H1 (cell line): Measurements from ENCODE around the gene PELI2. TPM values are rescaled to one million over a fixed set of nuclear protein-coding genes. Genes with fewer than 3 reads are reported as not detected.

Experiments used
- CTCF ChIA-PET: fragments of 300-600 bp; sonication (Branson Sonifier 250); formaldehyde crosslinking; loops from one replicate; lab custom pipeline; 2021; ENCODE audit not compliant: partially characterized antibody; lab: Charles Lee
- POLR2A ChIA-PET: fragments of 300-600 bp; sonication (Branson Sonifier 250); formaldehyde crosslinking; loops from one replicate; lab custom pipeline; 2021; ENCODE audit warnings: inconsistent platforms; ENCODE audit not compliant: partially characterized antibody; lab: Charles Lee
- DNase-seq, 2 experiments: peaks; one replicate each; pipeline versions ENCODE4 v3.0.0 to v3.0.0-alpha.2; 2010 to 2022; ENCODE audit warnings: low spot score in 2 of 2, low read depth in 1 of 2, mixed read lengths in 1 of 2
- FAIRE-seq: peaks from 2 replicates; lab custom pipeline; 2011; peaks lifted over from hg19 to GRCh38; lab: Jason Lieb, UNC
- H2AFZ ChIP-seq: 2 replicates; pipeline ENCODE4 v1.8.1; 2012; ENCODE audit warnings: low read length, inconsistent platforms
- H2AK5ac ChIP-seq: 2 replicates; pipeline ENCODE4 v1.6.1; 2013; ENCODE audit warnings: low read depth, low read length
- H2BK120ac ChIP-seq: replicated peaks from 2 replicates; pipeline ENCODE3; 2013; ENCODE audit warnings: low read depth, low read length, inconsistent platforms
- H2BK12ac ChIP-seq: 2 replicates; pipeline ENCODE4 v1.6.1; 2013; ENCODE audit warnings: low read depth, low read length
- H2BK15ac ChIP-seq: 2 replicates; pipeline ENCODE4 v1.6.1; 2013; ENCODE audit warnings: low read length
- H2BK20ac ChIP-seq: 2 replicates; pipeline ENCODE4 v1.6.1; 2013; ENCODE audit warnings: low read length
- H2BK5ac ChIP-seq: 2 replicates; pipeline ENCODE4 v1.6.1; 2013; ENCODE audit warnings: low read depth, low read length
- H3K14ac ChIP-seq: 2 replicates; pipeline ENCODE4 v1.6.1; 2013; ENCODE audit warnings: inconsistent platforms; ENCODE audit not compliant: insufficient read length
- H3K18ac ChIP-seq: 2 replicates; pipeline ENCODE4 v1.6.1; 2013; ENCODE audit warnings: low read length; ENCODE audit errors: extremely low read depth
- H3K23ac ChIP-seq: 2 replicates; pipeline ENCODE4 v1.6.1; 2013; ENCODE audit warnings: inconsistent platforms; ENCODE audit not compliant: insufficient read length
- H3K23me2 ChIP-seq: 2 replicates; pipeline ENCODE4 v1.6.1; 2013; ENCODE audit warnings: low read depth, low read length
- H3K27ac ChIP-seq: 2 replicates; pipeline ENCODE4 v1.6.1; 2011; ENCODE audit warnings: low read depth, low read length, inconsistent platforms
- H3K27me3 ChIP-seq, 4 experiments: replicated peaks in 1 of 4; 1 replicate in 1 of 4; 2 replicates in 3 of 4; pipeline versions ENCODE4 v1.6.1 to v1.8.1; 2011 to 2013; ENCODE audit warnings: low read length in 3 of 4, mild to moderate bottlenecking in 3 of 4, inconsistent platforms in 2 of 4, mixed read lengths in 2 of 4, moderate library complexity in 1 of 4; ENCODE audit not compliant: control insufficient read depth in 3 of 4, insufficient read depth in 3 of 4; ENCODE audit errors: extremely low read depth in 1 of 4
- H3K36me3 ChIP-seq, 4 experiments: 2 replicates each; pipeline versions ENCODE4 v1.6.1 to v1.8.1; 2011 to 2013; ENCODE audit warnings: mild to moderate bottlenecking in 4 of 4, low read length in 3 of 4, moderate library complexity in 2 of 4, control low read depth in 1 of 4, inconsistent platforms in 1 of 4; ENCODE audit not compliant: insufficient read depth in 4 of 4, control insufficient read depth in 2 of 4
- H3K4ac ChIP-seq: replicated peaks from 2 replicates; pipeline ENCODE3; 2013; ENCODE audit warnings: low read length, low read depth, mixed read lengths, inconsistent platforms; ENCODE audit not compliant: insufficient read length
- H3K4me1 ChIP-seq, 4 experiments: replicated peaks in 1 of 4; 1 replicate in 1 of 4; 2 replicates in 3 of 4; pipeline versions ENCODE4 v1.6.1 to v1.8.1; 2011 to 2013; ENCODE audit warnings: low read length in 3 of 4, inconsistent platforms in 2 of 4, mixed read lengths in 1 of 4; ENCODE audit not compliant: insufficient read depth in 4 of 4, control insufficient read depth in 3 of 4
- H3K4me2 ChIP-seq, 2 experiments: 2 replicates each; pipeline versions ENCODE4 v1.6.1 to v1.8.1; 2011 to 2013; ENCODE audit warnings: low read depth in 2 of 2, low read length in 2 of 2, control low read depth in 1 of 2, inconsistent platforms in 1 of 2, mild to moderate bottlenecking in 1 of 2; ENCODE audit not compliant: insufficient read depth in 1 of 2
- H3K4me3 ChIP-seq, 4 experiments: fragments of 200-600, 300-600 bp in 1 of 4; sonication (generic), shearing (Covaris generic), sonication (Bioruptor Twin) in 1 of 4; 2 replicates each; pipeline versions ENCODE4 v1.5.1 to v1.8.1; 2011 to 2016; ENCODE audit warnings: low read length in 4 of 4, low read depth in 3 of 4, control low read depth in 2 of 4, inconsistent platforms in 2 of 4, mild to moderate bottlenecking in 2 of 4, mixed read lengths in 1 of 4, moderate library complexity in 1 of 4; ENCODE audit not compliant: insufficient read depth in 2 of 4; ENCODE audit errors: extremely low read depth in 1 of 4
- H3K56ac ChIP-seq: replicated peaks from 2 replicates; pipeline ENCODE3; 2013; ENCODE audit warnings: low read depth, mild to moderate bottlenecking, mixed read lengths, low read length, inconsistent platforms; ENCODE audit not compliant: insufficient read length
- H3K79me1 ChIP-seq: 2 replicates; pipeline ENCODE4 v1.6.1; 2013; ENCODE audit warnings: low read depth, low read length, control low read depth
- H3K79me2 ChIP-seq, 2 experiments: 2 replicates each; pipeline versions ENCODE4 v1.6.1 to v1.8.1; 2012 to 2013; ENCODE audit warnings: low read length in 2 of 2, mild to moderate bottlenecking in 2 of 2, inconsistent platforms in 1 of 2; ENCODE audit not compliant: insufficient read depth in 2 of 2, control insufficient read depth in 1 of 2
- H3K9ac ChIP-seq, 4 experiments: replicated peaks in 1 of 4; 1 replicate in 1 of 4; 2 replicates in 3 of 4; pipeline versions ENCODE4 v1.6.1 to v1.8.1; 2011 to 2013; ENCODE audit warnings: low read depth in 3 of 4, low read length in 3 of 4, control low read depth in 2 of 4, mild to moderate bottlenecking in 2 of 4, moderate library complexity in 2 of 4, inconsistent platforms in 1 of 4; ENCODE audit errors: extremely low read depth in 1 of 4
- H3K9me3 ChIP-seq, 2 experiments: 2 replicates each; pipeline versions ENCODE4 v1.6.1 to v1.8.1; 2012 to 2013; ENCODE audit warnings: mild to moderate bottlenecking in 2 of 2, moderate library complexity in 2 of 2, control low read depth in 1 of 2, inconsistent platforms in 1 of 2, low read depth in 1 of 2, low read length in 1 of 2, mixed read lengths in 1 of 2; ENCODE audit not compliant: insufficient read depth in 2 of 2
- H4K20me1 ChIP-seq, 2 experiments: replicated peaks in 1 of 2; 2 replicates each; pipeline versions ENCODE3 to v1.8.1; 2011 to 2013; ENCODE audit warnings: inconsistent platforms in 2 of 2, low read length in 2 of 2, mild to moderate bottlenecking in 1 of 2; ENCODE audit not compliant: insufficient read depth in 2 of 2, control insufficient read depth in 1 of 2
- H4K5ac ChIP-seq: 2 replicates; pipeline ENCODE4 v1.6.1; 2013; ENCODE audit warnings: low read length, low read depth, mixed read lengths, inconsistent platforms; ENCODE audit not compliant: insufficient read length
- H4K8ac ChIP-seq: 2 replicates; pipeline ENCODE4 v1.8.0; 2013; ENCODE audit warnings: mild to moderate bottlenecking, moderate library complexity, low read length, inconsistent platforms; ENCODE audit not compliant: insufficient read depth; ENCODE audit errors: extremely low read depth
- H4K91ac ChIP-seq: replicated peaks from 2 replicates; pipeline ENCODE3; 2013; ENCODE audit warnings: low read length, mixed read lengths, inconsistent platforms; ENCODE audit not compliant: insufficient read length
- ASH2L ChIP-seq: fragments of 200-600, 300-600 bp; sonication (generic); IDR thresholded peaks from one replicate; pipeline ENCODE4 v1.7.1; 2017; ENCODE audit warnings: low read length
- CHD1 ChIP-seq: IDR thresholded peaks from 2 replicates; pipeline ENCODE4 v1.6.1; 2012; ENCODE audit warnings: low read depth, low read length, improper control_type of control experiment
- EZH2 ChIP-seq: fragments of 200-600 bp; sonication (generic); IDR thresholded peaks from 2 replicates; pipeline ENCODE4 v1.7.1; 2012; ENCODE audit warnings: low read depth, mild to moderate bottlenecking, moderate library complexity, low read length, inconsistent platforms; ENCODE audit not compliant: severe bottlenecking
- KDM5A ChIP-seq: fragments of 200-600 bp; IDR thresholded peaks from 2 replicates; pipeline ENCODE4 v1.7.1; 2012; ENCODE audit warnings: mild to moderate bottlenecking, low read length, inconsistent platforms, mixed read lengths
- MAFK ChIP-seq: IDR thresholded peaks from 2 replicates; pipeline ENCODE4 v1.6.1; 2012; ENCODE audit warnings: low read depth, mild to moderate bottlenecking, improper control_type of control experiment, low read length
- POLR2A ChIP-seq, 2 experiments: IDR thresholded peaks; 1 replicate in 1 of 2; 2 replicates in 1 of 2; pipeline ENCODE4 v1.6.1; 2011; ENCODE audit warnings: low read depth in 2 of 2, low read length in 2 of 2, mild to moderate bottlenecking in 2 of 2; ENCODE audit errors: control extremely low read depth in 1 of 2
- SP4 ChIP-seq: IDR thresholded peaks from 2 replicates; pipeline ENCODE4 v1.6.1; 2012; ENCODE audit warnings: low read length, inconsistent platforms
- SUZ12 ChIP-seq: fragments of 200-600 bp; sonication (generic); IDR thresholded peaks from 2 replicates; pipeline ENCODE4 v1.6.1; 2012; ENCODE audit warnings: mild to moderate bottlenecking, inconsistent platforms, low read length, moderate library complexity, mixed read lengths
- TAF7 ChIP-seq: optimal IDR thresholded peaks from 2 replicates; pipeline ENCODE3; 2011; ENCODE audit warnings: low read depth, mild to moderate bottlenecking, inconsistent platforms, low read length, moderate library complexity, borderline replicate concordance
- TBP ChIP-seq: IDR thresholded peaks from 2 replicates; pipeline ENCODE4 v1.6.1; 2011; ENCODE audit warnings: low read depth, low read length, improper control_type of control experiment
- WGBS, 2 experiments: shearing (Covaris generic) in 1 of 2; methylation state at CpG; one replicate each; pipeline versions ENCODE4 v1.1.6 to v1.1.7; 2013 to 2015; ENCODE audit warnings: low lambda C conversion rate in 2 of 2, mixed read lengths in 2 of 2, inconsistent platforms in 1 of 2, low coverage in 1 of 2, missing lambda C conversion rate in 1 of 2; ENCODE audit not compliant: insufficient replicate concordance in 2 of 2, insufficient coverage in 1 of 2, insufficient read length in 1 of 2; ENCODE audit errors: extremely low coverage in 1 of 2, missing lambda C conversion rate in 1 of 2; 5-methylcytosine and 5-hydroxymethylcytosine counted together
- polyA plus RNA-seq, 7 experiments: library from polyadenylated mRNA; depleted of rRNA in 3 of 7; stranded (reverse) in 5 of 7; unstranded in 2 of 7; fragments of >200 nt in 5 of 7; fragments of 200-250 nt in 2 of 7; gene quantifications; 1 replicate in 5 of 7; 2 replicates in 1 of 7; 4 replicates in 1 of 7; pipeline versions ENCODE4 v1.2.1 to v1.2.3, GENCODE V29; 2011 to 2013; ENCODE audit warnings: missing spikeins in 2 of 7, mixed read lengths in 2 of 7
- total RNA-seq: library from RNA; stranded (reverse); fragmentation: NEBNext Ultra II Directional; extraction: Animal tissue kit (Norgen Biotek cat#: 25700); gene quantifications from 2 replicates; pipeline ENCODE4 v1.2.1, GENCODE V29; 2021
- TF ChIP-seq, protein P1 (sequence below), 3 experiments: IDR thresholded peaks; 1 replicate in 2 of 3; 2 replicates in 1 of 3; pipeline versions ENCODE4 v1.5.1 to v1.6.1; 2011; ENCODE audit warnings: low read length in 3 of 3, mild to moderate bottlenecking in 3 of 3, inconsistent platforms in 2 of 3, low read depth in 1 of 3, moderate library complexity in 1 of 3; ENCODE audit not compliant: insufficient read depth in 1 of 3; ENCODE audit errors: control extremely low read depth in 1 of 3

PELI2 gene
- total and polyA plus RNA-seq, 2 of the 8 experiments (the other 6 are each of a cell fraction or from before 2014, with no cell fraction given): 14.6 to 25.7 TPM

DNA sequence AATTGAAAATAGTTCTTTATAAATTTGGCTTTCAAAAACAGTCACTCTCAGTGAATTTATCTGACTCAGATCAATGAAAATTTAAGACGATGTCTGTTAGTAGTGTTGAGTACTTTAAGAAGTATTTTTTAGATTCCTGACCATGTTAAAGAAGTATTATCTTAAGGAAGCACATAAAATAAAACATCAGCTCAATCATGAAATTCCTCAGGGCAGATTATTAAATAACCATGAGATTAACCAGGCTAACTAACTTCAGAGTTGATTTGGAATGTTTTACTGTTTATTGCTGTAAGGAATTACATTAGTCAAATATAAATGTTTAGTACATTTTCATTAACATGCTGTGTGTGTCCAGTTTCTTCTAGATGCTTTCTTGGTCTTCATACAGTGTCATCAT, 160.2 kb downstream of the PELI2 start:
- Histone ChIP-seq H3K79me2 (no peaks in the 10 kb centered on the region; a peak in 1 of 4 replicates), H3K4me3 (no peak overlapping the region), H4K91ac (no peak overlapping the region), H2BK120ac (no peak overlapping the region), H2AK5ac (no peak overlapping the region), H3K56ac (no peak overlapping the region), H3K4ac (no peak overlapping the region), H3K36me3 (no peaks in the 10 kb centered on the region), H3K27ac (no peak overlapping the region), H2AFZ (no peak overlapping the region), H4K8ac (no peak overlapping the region), H3K23ac (no peak overlapping the region), H3K23me2 (no peaks in the 10 kb centered on the region), H3K9ac (no peak overlapping the region), H2BK20ac (no peak overlapping the region), H3K4me2 (no peak overlapping the region), H2BK5ac (no peak overlapping the region), H2BK15ac (no peak overlapping the region), H2BK12ac (no peak overlapping the region), H3K79me1 (no peaks in the 10 kb centered on the region), H3K27me3 (no peaks in the 10 kb centered on the region), H3K4me1 (no peaks in the 10 kb centered on the region), H4K20me1 (peaks cover 0 to under 1% of the 10 kb centered on the region in 2 experiments), H3K14ac (no peak overlapping the region), H3K9me3 (peaks cover 14 to 16% of the 10 kb centered on the region in 2 experiments; a peak in 3 of 4 replicates), H4K5ac (no peak overlapping the region), H3K18ac (no peak overlapping the region)
- ChIA-PET CTCF (no interaction called here), POLR2A (no interaction called here)
- DNase-seq: no peak
- WGBS, 2 experiments: 86% methylated on average over 1 of the region's 1 CpG; no CpG with 5 or more reads in 1 of the 2 experiments
- FAIRE-seq: no peak
- no peak for TF ChIP-seq EZH2
- no peak for TF ChIP-seq POLR2A (IDR thresholded peaks at IDR 0.05; ENCODE audit: control extremely low read depth in 1 of 2, low read depth in 2 of 2, low read length in 2 of 2)
- TF ChIP-seq CHD1: no peak
- no peak for TF ChIP-seq KDM5A
- no peak for TF ChIP-seq TBP
- no peak for TF ChIP-seq SUZ12
- no peak for TF ChIP-seq TAF7
- TF ChIP-seq, protein P1, sequence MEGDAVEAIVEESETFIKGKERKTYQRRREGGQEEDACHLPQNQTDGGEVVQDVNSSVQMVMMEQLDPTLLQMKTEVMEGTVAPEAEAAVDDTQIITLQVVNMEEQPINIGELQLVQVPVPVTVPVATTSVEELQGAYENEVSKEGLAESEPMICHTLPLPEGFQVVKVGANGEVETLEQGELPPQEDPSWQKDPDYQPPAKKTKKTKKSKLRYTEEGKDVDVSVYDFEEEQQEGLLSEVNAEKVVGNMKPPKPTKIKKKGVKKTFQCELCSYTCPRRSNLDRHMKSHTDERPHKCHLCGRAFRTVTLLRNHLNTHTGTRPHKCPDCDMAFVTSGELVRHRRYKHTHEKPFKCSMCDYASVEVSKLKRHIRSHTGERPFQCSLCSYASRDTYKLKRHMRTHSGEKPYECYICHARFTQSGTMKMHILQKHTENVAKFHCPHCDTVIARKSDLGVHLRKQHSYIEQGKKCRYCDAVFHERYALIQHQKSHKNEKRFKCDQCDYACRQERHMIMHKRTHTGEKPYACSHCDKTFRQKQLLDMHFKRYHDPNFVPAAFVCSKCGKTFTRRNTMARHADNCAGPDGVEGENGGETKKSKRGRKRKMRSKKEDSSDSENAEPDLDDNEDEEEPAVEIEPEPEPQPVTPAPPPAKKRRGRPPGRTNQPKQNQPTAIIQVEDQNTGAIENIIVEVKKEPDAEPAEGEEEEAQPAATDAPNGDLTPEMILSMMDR (IDR thresholded peaks at IDR 0.05; ENCODE audit: control extremely low read depth in 1 of 3, insufficient read depth in 1 of 3, low read depth in 1 of 3, low read length in 3 of 3): no peak
- no peak for TF ChIP-seq MAFK
- no peak for TF ChIP-seq ASH2L
- no peak for TF ChIP-seq SP4
